Central memory CD4-positive, alpha-beta T cell (primary cell): ENCODE data around the gene NOSTRIN.
"Not testable (repeated sequence)": the region's sequence is repeated elsewhere in the genome, so short reads cannot be mapped to it uniquely, and the experiment has no call there.

Experiments used
- DNase-seq: peaks from one replicate; pipeline ENCODE4 v3.0.0; 2022

The NOSTRIN gene

DNA sequence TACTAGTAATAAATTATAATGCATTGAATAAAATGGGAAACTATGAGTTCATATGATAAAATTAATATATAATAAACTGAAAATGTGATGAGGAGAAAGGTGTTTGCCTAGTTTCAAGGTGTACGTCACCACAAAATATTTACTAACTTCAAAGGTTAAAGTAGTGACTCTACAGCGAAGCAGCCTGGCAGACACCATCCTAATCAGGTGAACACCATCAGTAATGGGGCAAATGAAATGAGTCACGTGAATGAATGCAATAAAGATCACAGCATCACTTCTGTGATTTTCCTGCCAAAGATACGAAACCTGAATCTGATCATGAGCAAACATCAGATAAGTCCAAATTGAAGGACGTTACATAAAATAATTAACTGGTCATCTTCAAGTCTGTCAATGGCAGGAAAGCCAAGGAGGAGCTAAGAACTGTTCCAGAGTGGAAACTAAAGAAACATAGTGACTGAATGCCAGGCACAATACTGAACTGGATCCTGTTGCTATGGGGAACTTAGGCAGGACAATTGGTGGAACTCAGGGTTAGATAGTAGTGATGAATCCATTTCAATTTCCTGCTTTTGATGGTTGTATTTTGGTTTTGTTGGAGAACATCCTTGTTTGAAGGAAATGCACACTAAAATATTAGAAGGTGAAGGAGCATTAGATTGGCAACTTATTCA, 12.1 kb upstream of the NOSTRIN start:
- DNase-seq: no peak

GRCh38 chr2:168791140-168791539, 11.3 kb upstream of the NOSTRIN start:
- not testable (repeated sequence) for DNase-seq

GRCh38 chr2:168793596-168793995, 8.8 kb upstream of the NOSTRIN start:
- no peak for DNase-seq

- DNase-seq: no peak
Observed at GRCh38 chr2:168794968-168795367, 7.5 kb upstream of the NOSTRIN start.

DNA sequence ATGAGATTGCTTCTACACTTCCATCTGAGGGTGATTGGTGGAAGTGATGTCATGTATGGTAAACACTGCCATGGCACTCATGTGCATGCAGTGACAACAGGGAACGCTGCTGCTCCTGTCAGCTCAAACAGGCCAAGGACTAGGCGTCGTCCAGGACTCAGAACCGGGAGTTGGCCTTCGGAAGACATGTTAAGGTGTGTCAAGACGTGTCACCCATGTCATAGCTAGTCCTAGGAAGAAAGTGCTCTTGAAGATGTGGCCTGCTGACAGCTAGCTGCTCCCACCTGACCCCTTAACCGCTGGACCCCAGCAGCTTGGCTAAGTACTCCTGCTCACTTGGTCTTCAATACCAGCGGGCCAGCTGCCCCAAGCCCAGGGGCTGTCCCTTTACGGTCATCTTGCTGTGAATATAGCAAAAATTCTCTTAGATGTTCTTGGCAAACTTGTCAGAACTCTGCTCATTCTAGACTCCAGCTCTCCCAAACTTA, 6.3 kb upstream of the NOSTRIN start:
- DNase-seq: no peak

GRCh38 chr2:168796583-168797285, 5.7 kb upstream of the NOSTRIN start:
- DNase-seq: no peak

DNA sequence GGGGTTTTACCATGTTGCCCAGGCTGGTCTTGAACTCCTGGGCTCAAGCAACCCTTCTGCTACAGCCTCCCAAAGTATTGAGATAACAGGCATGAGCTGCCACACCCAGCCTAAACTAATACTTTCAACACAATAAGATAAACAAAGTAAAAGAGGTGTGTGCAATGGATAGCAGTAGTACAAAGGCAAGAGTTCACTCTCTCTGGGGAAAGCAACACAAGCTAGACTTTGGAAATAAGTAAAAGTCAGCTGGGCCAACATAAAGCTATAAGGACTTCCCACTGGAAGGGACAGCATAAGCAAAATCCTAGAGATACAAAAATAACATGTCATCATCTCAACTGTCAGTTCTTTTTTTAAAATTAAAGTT, 5.2 kb upstream of the NOSTRIN start:
- no peak for DNase-seq

- no peak for DNase-seq
Observed at GRCh38 chr2:168798076-168798887, 4.2 kb upstream of the NOSTRIN start.

GRCh38 chr2:168798888-168799410, 3.5 kb upstream of the NOSTRIN start:
- no peak for DNase-seq

- no peak for DNase-seq
Observed at GRCh38 chr2:168801471-168801870, 966 bp upstream of the NOSTRIN start.

- DNase-seq: no peak
Observed at GRCh38 chr2:168802859-168803725, 655 bp downstream of the NOSTRIN start.

DNA sequence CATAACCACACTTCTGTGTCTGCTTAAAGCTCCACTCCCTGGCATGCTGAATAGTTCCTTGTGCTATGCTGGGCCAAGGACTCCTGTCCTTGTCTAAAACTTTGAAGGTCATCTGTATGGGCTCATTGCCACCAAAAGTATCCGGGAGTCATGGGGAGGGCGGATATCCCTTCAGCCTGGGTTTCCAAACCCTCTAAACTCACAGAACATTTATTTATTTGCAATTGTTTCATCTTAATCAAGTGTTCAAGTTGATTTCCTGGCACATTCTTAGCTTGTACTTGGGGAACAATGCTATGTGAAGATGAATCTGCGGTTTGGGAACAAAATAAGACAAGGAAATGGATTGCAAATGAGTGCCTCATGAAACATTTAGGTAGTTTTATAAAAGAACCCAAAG, 1.8 kb downstream of the NOSTRIN start:
- no peak for DNase-seq

DNA sequence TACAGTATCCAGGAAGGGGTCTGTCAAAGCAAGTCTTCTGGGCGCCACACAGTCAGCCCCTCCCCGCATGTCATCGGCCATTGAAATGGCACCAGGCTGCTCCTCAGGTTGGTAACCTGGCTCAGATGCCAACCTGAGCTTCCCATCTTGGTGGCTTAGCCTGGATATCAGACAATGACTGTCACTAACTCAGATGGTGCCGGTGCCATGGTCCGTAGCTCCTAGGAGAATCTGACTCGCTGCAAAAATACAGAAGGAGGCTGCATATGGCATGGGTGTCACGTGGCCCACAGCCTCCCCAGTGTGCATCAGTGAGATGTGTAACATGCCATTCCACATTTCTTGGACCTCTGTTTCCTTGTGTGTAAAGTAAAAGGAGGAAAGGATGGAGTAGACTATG, 3.2 kb downstream of the NOSTRIN start:
- DNase-seq: no peak

DNA sequence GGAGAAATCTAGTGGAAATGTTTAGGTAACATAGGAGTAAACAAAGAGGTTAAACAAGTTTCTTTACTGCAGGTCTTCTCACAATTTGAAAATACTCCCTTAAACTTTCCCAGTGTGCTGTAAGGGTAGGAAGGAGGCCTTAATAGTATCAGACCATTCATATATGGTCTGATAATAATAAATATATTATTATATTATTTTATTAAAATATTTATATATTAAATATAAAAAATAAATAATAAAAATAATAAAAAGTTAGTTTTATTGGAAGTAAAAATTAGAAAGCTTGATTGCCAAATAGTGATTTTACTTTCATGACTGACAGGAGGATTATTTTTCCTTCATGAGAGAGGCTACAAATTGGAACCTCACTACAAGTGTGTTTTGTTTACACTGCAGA, 7.1 kb downstream of the NOSTRIN start:
- DNase-seq: no peak

- no peak for DNase-seq
Observed at GRCh38 chr2:168810235-168810634, 7.8 kb downstream of the NOSTRIN start.

DNA sequence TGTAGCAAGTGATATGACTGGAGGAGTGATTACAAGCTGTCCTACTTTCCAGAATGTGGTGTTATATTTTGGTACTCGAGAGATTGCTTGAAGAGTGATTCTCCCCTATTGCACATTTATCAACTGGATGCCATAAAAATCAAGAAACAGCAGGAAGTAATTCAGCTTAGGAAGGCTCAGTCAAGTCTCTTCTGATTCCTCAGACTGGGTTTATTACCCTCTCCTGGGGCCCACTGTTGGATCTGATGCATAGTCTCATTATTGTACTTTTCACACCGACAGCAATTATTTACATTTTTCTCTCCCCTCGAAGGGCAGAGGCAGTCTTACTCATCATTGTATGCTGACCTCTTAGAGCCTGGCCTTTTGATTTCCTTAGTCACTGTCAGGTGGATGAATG, 9.3 kb downstream of the NOSTRIN start:
- no peak for DNase-seq

- no peak for DNase-seq
Observed at GRCh38 chr2:168814046-168814445, 11.6 kb downstream of the NOSTRIN start.

DNA sequence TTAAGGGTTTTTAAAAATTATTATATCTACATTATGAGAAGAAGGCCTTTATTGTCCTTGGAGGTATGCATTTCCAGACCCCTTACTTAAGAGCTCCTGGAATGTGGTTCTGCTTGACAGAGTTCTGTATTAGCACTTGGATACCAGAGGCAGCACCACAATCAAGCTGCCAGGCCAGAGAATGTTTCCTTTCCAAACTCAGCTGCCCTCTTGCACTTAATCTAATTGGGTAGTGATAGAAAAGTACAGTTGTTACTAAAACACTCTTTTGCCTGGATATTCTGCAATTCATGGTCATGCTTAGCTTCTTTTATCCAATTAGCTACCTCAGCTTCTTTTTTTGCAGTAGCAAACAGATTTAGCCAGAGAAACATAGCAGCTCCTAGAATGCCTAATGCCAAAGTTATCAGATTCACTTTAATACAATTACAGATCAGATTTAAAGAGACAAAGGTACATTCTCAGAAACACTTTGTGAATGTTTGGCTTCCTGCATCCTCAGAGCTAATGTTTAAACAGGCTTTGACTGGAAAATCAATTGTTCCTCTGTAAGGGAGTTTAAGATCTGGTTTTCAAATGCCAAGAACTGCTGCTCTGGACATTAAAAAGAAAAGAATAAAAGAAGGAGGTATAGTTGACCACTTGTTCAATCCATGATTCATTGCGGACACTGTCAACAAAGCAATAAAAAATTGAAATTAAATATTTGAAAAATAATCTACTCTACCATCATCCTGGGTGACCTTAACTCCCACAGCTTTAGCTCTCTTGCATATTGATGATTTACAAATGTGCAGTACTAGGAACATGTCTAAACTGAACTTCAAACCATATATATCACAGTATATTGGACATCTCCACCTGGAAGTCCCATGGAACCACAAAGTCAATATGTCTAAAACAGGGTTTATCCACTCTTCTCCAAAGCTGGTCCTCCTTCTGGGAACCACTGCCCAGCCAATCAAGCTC, 12.8 kb downstream of the NOSTRIN start:
- DNase-seq: no peak

DNA sequence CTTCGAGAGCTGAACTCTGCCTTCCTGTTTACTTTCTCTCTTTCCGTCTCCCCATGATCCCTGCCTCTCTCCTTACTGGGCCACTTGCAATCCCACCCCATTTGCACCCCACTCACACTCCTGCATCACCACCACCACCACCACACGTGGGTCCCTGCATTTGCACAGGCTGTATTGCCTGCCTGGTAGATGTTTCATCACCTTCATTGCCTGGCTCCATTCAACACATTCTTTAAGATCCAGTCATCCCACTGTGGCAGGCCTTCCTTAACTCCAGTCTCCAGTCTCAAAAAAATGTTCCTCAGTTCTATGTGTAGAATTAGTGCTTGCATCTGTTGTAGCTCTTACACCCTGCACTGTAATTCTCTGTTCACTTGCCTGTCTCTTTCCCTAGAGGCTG, 13.9 kb downstream of the NOSTRIN start:
- DNase-seq: no peak

DNA sequence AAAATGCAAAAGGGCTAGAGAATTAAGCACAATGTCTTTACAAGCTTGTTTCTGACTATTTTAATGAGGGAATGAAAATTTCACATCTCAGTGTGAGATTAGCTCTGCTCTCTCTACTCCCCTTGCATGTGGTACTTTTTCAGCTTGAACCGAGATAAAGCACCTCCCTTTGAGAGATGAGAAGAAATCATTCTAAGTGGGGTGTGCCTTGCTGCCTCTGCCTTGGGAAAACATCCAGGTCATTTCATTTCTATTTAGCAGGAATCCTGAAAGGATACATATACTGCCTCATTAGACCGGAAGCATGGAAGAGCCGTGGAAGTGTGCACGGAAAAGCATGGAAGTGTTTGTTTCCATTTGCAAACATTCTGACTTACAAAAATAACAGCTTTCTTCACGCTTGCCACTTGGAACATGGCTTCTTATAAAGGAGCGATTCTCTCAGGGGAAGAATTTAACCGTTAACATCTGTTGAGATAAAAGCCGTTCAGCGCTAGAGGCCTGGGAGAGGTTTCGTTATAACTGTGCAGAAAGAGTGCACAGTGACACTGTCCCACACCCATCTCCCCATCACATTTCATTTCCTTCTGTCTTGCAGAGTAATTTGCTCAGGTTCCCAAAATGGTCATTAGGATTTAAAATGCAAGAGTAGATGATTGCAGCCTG, 16.7 kb downstream of the NOSTRIN start:
- no peak for DNase-seq
